HG03060 (cell line): ENCODE results near the gene OPCML.

Experiments used
- ATAC-seq: cut with Tn5 transposase; IDR thresholded peaks from one replicate; pipeline ENCODE4 v1.9.1; 2021; ENCODE audit warnings: low read depth, moderate number of reproducible peaks; ENCODE audit not compliant: unreplicated experiment

The OPCML gene

GRCh38 chr11:132721526-132721925, 810.8 kb downstream of the OPCML start:
- no peak for ATAC-seq

- no peak for ATAC-seq
These were observed 812.6 kb downstream of the OPCML start for GRCh38 chr11:132719684-132720083.

DNA sequence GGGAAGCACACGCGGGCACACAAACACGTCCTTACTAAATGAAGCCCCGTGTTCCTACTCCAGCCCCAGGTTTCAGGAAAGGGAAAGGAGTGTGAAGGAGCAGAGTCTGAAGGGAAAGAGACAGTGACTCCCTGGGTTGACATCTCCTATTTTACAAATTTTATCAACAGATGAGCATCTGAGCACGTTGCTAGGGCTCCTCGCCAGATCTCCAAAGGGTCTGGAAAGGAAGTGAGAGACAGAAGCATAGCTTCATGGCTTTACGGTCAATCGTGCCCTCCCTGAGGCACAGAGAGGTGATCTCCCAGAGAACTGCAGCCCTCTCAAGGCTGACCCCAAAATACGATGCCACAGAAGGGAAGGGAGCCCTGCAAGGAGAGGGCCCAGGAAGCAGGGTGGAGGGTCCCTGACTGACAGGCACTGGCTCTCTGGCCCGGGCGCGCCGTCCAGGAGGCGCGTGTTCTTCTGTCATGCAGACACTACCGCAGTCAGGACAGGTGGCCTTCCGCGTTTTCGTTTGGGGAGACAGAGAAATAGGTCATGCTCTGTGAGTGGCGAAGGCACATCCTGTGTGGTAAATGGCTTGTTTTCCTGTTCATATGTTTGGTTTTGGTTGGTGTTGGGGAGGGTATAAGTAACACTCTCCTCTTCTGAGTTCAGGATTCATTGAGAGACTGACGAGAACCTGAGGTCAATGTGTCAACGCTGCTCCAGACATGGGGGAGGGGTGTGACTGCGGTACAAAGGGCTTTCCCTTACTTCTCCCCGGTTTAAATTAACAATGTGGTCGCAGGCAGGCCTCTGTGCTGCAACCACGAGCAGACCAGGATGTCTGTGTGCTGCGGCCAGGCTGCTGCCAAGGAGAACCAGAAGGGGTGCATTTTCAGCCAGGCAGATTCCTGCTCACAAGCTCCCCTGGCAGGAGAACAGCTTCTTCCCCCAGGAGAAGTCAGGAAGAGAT, 813.3 kb downstream of the OPCML start:
- ATAC-seq, result peak; percentile 72

DNA sequence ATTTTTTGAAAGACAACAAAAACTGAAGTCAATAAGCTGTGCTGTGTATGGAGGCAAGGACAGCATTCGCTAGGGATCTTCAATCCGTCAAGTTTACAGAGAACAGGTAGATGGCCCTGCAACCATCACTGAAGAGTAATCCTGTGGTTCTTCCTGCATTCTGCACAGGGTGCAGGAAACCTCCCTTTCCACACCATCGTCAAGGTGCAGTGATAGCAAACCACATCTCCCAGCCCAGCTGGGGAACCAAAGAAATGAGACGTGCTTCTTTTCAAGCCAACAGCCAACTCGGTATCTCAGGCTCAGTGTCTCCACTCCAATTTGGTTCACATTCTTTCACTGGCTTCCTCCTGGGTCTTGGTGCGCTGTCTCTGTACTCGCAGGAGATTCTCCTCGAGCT, 814.5 kb downstream of the OPCML start:
- ATAC-seq, result no peak

DNA sequence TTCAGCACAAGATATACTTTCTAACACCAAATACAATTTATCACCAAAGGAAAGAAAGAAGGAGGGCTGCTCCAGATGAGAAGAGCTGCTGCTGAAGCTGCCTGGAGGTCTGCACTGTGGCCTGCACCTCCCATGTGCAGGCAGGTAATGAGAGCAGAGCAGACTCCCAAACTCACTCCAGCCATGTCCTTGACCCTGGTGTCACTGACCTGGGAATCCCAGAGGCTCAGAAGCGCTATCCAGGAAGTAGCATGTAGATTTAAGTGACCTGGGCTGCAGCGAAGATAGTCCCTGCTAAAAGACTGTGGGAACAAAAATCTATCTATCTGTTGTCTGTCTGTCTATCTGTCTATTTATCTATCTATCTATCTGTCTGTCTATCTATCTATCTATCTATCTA, 816.3 kb downstream of the OPCML start:
- no peak for ATAC-seq

- no peak for ATAC-seq
These were observed 817.4 kb downstream of the OPCML start for GRCh38 chr11:132714859-132715440.

DNA sequence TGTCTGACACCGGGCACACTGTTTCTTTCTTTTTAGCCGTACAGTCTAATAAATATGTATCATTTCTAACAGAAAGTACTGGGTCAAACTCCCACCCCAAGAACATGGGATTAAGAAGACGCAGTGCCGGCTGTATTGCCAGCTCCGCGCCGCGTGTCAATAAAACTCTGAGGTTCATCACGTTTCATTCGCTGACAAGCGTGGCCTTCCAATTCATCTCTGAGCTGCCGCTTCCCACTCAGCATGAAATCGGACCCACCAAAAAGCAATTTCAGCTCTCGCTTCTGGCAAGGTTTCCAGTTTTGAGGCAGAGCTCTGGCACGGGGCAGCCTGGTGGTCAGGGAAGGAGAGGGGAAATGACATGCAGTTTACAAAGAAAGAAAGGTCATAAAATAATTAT, 819.8 kb downstream of the OPCML start:
- ATAC-seq, result no peak

DNA sequence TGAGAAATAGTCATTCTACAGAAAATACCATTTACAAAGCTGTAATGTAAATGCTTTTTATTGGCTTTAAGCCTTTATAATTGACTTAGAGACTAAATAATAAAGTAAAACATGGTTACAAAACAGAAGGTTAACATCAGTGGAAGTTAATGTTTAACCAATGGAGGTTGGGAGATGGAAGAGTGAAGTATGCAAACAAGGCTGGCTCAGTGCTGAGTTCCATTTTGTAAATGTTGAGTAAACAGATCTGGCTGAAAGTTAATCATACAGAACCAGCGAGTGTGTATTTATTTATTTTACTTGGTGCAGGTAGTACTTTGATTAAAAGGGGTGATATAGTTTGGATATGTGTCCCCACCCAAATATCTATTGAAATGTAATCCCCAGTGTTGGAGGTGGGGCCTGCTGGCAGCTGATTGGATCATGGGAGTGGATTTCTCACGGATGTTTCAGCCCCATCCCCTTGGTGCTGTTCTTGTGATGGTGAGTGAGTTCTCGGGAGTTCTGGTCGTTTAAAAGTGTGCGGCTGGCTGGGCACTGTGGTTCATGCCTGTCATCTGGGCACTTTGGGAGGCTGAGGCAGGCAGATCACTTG, 827.4 kb downstream of the OPCML start:
- ATAC-seq, result no peak

GRCh38 chr11:132692891-132693290, 839.4 kb downstream of the OPCML start:
- no peak for ATAC-seq

DNA sequence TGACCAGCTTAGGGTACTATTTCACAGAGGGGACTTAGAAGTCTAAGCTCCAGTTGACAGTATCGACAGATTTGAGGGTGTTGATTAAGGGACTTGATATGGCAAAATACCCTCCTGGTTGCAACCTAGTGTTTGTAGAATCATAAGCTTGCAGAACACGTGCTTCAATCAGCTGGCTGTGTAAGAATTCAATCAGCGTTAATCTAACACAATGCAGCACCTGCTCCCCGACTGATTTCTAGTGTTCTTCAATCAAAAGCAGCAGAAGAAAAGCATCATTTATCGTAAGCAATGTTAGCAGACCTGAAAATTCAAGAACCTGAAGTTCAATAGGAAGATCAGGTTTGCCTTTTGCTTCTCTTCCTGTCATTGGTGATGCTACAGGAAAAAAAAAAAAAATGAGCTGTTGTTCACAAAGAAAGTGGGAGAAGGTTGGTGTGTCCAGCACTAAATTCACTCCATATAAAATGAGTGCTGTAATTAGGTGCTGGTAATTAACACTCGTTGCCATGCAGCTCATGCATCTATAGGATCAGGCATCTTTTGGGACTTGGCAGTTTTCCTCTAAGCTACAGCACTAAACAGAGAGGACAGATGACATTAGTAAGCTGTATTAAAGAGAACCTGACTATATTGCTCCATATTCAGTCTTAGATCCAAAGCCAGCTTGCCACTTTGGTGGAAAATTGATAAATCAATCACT, 840.3 kb downstream of the OPCML start:
- no peak for ATAC-seq

GRCh38 chr11:132686886-132687285, 845.4 kb downstream of the OPCML start:
- no peak for ATAC-seq

DNA sequence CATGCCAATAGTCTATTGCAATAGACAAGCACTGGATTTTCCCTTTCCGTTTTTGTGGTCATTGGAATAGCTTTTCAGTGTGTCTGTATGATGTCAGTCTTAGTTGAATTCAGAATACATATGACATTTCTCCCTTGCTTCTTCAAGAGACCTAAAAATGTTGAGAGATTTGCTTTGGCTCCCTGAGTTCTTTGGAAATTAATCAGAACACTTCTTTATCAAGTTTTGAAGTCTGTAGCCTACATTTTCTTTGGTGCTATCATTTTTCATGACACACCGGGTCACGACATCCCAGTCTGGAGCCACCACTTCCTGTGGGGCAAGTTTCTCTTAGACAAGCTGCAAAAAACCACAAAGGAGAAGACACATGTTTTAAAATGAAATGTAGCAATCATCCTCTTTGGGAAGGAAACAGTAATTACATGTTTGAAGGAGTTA, 847.1 kb downstream of the OPCML start:
- ATAC-seq, result no peak

DNA sequence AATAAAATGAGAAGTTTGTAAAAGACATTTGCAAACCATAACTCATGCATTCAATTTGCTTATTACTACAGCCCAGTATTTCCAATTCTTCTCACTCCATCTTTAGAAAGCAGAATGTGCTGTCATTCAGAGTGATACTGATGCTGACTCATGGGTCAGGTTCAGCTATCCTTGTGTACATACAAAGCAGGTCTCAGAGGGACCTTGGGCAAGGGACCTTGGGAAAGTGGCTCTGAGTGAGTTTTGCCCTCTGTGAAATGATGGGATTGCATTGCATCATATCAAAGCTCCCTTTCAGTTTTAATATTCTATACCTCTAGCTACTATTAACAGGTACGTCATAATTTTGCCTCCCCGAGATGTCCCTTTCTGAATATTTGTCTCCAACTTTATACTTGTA, 848.7 kb downstream of the OPCML start:
- no peak for ATAC-seq

DNA sequence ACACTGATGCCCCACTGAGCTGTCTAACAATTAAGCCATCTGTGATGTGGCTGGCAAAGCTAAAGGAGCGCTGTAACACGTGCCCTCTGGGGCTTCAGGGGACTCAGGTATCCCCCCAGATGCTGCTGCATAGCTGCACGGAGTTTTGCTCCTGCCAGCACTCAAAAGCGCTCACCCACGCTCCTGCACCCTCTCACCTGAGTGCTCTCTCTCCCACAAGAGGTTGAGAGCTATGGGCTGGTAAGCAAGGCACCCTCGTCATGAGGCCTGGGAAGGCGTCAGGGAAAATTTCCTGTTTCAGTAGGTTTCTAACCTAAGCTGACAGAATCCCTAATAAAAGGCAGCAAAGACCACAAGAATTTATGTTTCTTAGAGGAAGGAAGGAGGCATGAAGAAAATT, 850.3 kb downstream of the OPCML start:
- ATAC-seq, result no peak

DNA sequence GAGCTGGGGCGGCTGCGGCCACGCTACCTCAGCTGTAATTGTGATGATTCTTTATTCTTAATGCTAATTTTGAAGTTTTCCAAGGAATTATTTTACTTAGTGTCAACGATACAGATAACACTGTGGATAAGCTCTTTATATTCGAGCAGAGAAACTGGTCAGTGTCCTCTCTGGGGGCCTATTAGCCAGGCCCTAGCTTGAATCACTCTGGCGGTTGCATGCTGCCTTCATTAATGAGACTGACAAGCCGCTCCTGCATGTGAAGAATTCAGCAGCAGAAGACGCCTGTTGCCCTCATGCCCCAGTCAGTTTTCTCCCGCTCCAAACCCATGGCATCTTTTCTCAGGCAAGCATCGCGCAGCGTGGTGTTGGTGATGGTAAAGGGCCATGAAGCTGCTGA, 851.7 kb downstream of the OPCML start:
- no peak for ATAC-seq

GRCh38 chr11:132674151-132674550, 858.1 kb downstream of the OPCML start:
- ATAC-seq, result no peak

- ATAC-seq, result no peak
These were observed 860.4 kb downstream of the OPCML start for GRCh38 chr11:132671851-132672370.

DNA sequence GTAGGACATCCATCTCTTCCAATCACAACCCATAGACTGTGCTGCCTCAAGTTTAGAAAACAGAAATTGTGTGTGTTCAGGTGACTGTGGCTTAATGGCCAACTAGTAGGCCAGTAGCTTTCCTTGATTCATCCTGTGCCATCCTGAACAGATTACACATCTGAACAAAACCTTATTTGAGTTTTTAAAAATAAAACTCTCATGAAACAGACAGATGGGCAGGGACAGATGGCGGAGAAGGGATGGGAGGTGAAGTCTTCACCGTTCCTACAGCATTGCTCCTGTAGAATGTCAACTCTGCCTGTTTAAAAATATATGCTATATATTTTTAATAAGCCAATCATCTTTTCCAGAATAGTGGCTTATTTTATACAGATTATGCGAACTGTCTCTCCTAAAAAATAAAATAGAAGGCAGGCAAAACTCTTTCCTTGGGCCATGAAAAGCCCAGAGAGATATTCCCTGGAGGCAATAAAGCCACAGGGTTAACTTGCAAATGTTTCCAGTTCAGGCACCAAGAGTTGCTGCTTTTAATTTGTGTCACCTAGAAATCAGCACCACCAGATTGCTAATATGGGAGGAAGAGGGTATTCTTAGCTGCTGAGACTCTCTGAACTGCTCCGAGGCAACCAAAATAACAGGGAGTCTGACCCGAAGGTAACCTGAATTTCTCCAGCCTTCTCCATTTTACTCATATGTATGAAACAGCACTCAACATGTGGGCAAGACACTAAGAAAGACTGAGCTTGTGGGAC, 861.2 kb downstream of the OPCML start:
- ATAC-seq, result no peak

- ATAC-seq, result no peak
These were observed 862.4 kb downstream of the OPCML start for GRCh38 chr11:132669949-132670348.

DNA sequence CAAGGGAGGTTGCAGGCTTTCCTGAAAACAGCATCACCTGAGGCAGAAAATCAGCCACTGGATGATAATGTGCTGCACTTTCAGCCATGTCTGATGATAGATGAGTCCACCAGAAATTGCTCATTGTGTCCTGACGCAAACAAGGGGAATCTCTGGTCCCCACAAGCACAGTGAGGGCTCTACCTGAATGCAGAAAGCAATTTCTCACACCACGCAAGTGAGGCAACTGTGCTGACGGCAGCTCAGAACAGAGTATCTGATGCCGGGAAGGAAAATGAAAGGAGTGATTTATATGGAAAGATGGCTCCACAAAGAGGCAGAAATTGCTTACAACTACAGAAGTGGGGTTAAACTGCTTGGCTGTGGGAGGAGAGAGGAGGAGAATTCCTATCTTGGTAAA, 867.1 kb downstream of the OPCML start:
- no peak for ATAC-seq
